ENCODE measurements around the gene SF3A1.

DNA sequence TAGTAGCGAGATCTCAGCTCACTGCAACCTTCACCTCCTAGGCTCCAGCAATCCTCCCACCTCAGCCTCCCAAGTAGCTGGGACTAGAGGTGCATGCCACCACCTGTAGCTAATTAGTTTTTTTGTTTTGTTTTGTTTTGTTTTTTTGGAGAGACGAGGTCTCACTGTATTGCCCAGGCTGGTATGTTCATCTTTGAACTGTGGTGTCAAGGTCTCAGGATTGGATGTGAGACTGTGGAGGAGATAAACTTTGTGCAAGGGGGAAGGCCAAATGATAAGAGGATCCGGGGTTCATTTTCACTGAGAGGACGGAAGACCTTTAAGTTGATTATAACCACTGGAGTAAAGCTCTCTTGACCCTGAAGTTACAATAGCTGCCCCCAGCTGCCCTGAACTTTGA lies 49.0 kb upstream of the SF3A1 start:
- TF ChIP-seq, protein P1, sequence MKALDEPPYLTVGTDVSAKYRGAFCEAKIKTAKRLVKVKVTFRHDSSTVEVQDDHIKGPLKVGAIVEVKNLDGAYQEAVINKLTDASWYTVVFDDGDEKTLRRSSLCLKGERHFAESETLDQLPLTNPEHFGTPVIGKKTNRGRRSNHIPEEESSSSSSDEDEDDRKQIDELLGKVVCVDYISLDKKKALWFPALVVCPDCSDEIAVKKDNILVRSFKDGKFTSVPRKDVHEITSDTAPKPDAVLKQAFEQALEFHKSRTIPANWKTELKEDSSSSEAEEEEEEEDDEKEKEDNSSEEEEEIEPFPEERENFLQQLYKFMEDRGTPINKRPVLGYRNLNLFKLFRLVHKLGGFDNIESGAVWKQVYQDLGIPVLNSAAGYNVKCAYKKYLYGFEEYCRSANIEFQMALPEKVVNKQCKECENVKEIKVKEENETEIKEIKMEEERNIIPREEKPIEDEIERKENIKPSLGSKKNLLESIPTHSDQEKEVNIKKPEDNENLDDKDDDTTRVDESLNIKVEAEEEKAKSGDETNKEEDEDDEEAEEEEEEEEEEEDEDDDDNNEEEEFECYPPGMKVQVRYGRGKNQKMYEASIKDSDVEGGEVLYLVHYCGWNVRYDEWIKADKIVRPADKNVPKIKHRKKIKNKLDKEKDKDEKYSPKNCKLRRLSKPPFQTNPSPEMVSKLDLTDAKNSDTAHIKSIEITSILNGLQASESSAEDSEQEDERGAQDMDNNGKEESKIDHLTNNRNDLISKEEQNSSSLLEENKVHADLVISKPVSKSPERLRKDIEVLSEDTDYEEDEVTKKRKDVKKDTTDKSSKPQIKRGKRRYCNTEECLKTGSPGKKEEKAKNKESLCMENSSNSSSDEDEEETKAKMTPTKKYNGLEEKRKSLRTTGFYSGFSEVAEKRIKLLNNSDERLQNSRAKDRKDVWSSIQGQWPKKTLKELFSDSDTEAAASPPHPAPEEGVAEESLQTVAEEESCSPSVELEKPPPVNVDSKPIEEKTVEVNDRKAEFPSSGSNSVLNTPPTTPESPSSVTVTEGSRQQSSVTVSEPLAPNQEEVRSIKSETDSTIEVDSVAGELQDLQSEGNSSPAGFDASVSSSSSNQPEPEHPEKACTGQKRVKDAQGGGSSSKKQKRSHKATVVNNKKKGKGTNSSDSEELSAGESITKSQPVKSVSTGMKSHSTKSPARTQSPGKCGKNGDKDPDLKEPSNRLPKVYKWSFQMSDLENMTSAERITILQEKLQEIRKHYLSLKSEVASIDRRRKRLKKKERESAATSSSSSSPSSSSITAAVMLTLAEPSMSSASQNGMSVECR (CRISPR knock-in tag; IDR thresholded peaks at IDR 0.05; ENCODE audit: borderline replicate concordance): no peak
- TF ChIP-seq RELA (CRISPR knock-in tag; IDR thresholded peaks at IDR 0.05; ENCODE audit: borderline replicate concordance) (no peak), GABPB1 (CRISPR knock-in tag; IDR thresholded peaks at IDR 0.05) (no peak), ESRRA (CRISPR knock-in tag; IDR thresholded peaks at IDR 0.05; ENCODE audit: borderline replicate concordance) (no peak), ZNF232 (CRISPR knock-in tag; IDR thresholded peaks at IDR 0.05) (no peak), NFE2L1 (CRISPR knock-in tag; IDR thresholded peaks at IDR 0.05) (no peak), JUN (CRISPR knock-in tag; IDR thresholded peaks at IDR 0.05) (no peak)
- TF ChIP-seq, protein P2, sequence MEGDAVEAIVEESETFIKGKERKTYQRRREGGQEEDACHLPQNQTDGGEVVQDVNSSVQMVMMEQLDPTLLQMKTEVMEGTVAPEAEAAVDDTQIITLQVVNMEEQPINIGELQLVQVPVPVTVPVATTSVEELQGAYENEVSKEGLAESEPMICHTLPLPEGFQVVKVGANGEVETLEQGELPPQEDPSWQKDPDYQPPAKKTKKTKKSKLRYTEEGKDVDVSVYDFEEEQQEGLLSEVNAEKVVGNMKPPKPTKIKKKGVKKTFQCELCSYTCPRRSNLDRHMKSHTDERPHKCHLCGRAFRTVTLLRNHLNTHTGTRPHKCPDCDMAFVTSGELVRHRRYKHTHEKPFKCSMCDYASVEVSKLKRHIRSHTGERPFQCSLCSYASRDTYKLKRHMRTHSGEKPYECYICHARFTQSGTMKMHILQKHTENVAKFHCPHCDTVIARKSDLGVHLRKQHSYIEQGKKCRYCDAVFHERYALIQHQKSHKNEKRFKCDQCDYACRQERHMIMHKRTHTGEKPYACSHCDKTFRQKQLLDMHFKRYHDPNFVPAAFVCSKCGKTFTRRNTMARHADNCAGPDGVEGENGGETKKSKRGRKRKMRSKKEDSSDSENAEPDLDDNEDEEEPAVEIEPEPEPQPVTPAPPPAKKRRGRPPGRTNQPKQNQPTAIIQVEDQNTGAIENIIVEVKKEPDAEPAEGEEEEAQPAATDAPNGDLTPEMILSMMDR (IDR thresholded peaks at IDR 0.05): no peak
- TF ChIP-seq, protein P3, sequence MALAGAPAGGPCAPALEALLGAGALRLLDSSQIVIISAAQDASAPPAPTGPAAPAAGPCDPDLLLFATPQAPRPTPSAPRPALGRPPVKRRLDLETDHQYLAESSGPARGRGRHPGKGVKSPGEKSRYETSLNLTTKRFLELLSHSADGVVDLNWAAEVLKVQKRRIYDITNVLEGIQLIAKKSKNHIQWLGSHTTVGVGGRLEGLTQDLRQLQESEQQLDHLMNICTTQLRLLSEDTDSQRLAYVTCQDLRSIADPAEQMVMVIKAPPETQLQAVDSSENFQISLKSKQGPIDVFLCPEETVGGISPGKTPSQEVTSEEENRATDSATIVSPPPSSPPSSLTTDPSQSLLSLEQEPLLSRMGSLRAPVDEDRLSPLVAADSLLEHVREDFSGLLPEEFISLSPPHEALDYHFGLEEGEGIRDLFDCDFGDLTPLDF (CRISPR knock-in tag; IDR thresholded peaks at IDR 0.05): no peak
- TF ChIP-seq, protein P4, sequence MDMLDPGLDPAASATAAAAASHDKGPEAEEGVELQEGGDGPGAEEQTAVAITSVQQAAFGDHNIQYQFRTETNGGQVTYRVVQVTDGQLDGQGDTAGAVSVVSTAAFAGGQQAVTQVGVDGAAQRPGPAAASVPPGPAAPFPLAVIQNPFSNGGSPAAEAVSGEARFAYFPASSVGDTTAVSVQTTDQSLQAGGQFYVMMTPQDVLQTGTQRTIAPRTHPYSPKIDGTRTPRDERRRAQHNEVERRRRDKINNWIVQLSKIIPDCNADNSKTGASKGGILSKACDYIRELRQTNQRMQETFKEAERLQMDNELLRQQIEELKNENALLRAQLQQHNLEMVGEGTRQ (CRISPR knock-in tag; IDR thresholded peaks at IDR 0.05): no peak
- TF ChIP-seq, protein P5, sequence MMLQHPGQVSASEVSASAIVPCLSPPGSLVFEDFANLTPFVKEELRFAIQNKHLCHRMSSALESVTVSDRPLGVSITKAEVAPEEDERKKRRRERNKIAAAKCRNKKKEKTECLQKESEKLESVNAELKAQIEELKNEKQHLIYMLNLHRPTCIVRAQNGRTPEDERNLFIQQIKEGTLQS (CRISPR knock-in tag; conservative IDR thresholded peaks at IDR 0.05): no peak
- TF ChIP-seq, protein P6, sequence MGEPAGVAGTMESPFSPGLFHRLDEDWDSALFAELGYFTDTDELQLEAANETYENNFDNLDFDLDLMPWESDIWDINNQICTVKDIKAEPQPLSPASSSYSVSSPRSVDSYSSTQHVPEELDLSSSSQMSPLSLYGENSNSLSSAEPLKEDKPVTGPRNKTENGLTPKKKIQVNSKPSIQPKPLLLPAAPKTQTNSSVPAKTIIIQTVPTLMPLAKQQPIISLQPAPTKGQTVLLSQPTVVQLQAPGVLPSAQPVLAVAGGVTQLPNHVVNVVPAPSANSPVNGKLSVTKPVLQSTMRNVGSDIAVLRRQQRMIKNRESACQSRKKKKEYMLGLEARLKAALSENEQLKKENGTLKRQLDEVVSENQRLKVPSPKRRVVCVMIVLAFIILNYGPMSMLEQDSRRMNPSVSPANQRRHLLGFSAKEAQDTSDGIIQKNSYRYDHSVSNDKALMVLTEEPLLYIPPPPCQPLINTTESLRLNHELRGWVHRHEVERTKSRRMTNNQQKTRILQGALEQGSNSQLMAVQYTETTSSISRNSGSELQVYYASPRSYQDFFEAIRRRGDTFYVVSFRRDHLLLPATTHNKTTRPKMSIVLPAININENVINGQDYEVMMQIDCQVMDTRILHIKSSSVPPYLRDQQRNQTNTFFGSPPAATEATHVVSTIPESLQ (CRISPR knock-in tag; IDR thresholded peaks at IDR 0.05): no peak
- TF ChIP-seq, protein P7, sequence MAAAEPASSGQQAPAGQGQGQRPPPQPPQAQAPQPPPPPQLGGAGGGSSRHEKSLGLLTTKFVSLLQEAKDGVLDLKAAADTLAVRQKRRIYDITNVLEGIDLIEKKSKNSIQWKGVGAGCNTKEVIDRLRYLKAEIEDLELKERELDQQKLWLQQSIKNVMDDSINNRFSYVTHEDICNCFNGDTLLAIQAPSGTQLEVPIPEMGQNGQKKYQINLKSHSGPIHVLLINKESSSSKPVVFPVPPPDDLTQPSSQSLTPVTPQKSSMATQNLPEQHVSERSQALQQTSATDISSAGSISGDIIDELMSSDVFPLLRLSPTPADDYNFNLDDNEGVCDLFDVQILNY (CRISPR knock-in tag; IDR thresholded peaks at IDR 0.05): no peak
- TF ChIP-seq, protein P8, sequence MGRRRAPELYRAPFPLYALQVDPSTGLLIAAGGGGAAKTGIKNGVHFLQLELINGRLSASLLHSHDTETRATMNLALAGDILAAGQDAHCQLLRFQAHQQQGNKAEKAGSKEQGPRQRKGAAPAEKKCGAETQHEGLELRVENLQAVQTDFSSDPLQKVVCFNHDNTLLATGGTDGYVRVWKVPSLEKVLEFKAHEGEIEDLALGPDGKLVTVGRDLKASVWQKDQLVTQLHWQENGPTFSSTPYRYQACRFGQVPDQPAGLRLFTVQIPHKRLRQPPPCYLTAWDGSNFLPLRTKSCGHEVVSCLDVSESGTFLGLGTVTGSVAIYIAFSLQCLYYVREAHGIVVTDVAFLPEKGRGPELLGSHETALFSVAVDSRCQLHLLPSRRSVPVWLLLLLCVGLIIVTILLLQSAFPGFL (CRISPR knock-in tag; IDR thresholded peaks at IDR 0.05; ENCODE audit: borderline replicate concordance): no peak
